HG02840 (cell line): Measurements from ENCODE around the gene CHST5.
"Not testable (repeated sequence)": the region's sequence is repeated elsewhere in the genome, so short reads cannot be mapped to it uniquely, and the experiment has no call there.

Source experiments
- ATAC-seq: cut with Tn5 transposase; IDR thresholded peaks from one replicate; pipeline ENCODE4 v1.9.1; 2021; ENCODE audit warnings: mild to moderate bottlenecking, moderate library complexity, moderate number of reproducible peaks; ENCODE audit not compliant: unreplicated experiment, low FRiP score

Gene CHST5

DNA sequence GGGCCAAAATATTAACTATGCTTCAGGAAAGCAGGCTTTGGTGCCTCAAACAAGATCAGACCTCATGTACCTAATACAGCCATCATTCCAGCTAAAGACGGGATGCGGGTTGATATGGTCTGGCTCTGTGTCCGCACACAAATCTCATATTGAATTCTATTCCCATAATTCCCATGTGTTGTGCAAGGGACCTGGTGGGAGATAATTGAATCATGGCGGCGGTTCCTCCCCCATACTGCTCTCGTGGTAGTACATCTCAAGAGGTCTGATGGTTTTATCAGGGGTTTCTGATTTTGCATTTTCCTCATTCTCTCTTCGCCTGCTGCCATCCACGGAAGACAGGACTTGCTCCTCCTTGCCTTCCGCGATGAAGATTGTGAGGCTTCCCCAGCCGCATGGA, 21.6 kb downstream of the CHST5 start:
- no peak for ATAC-seq

DNA sequence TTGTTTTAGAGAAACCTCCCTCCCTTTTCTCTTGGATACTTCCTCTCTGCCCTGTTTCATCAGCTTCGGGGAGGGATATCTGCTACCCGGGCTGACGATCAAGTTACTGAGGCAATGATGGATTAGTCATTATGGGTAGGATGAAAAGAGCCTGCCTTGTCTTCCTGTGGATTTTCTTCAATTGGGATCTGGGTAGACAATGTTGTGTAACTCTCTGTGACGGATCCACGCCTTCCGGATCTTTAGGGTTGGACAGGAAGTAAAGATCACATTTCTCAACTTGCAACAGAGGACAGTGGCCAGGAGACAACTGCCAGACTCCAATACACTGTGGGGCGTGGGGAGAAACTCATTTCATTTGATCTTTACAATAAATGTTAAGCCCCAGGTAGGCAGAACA, 29.3 kb downstream of the CHST5 start:
- no peak for ATAC-seq

DNA sequence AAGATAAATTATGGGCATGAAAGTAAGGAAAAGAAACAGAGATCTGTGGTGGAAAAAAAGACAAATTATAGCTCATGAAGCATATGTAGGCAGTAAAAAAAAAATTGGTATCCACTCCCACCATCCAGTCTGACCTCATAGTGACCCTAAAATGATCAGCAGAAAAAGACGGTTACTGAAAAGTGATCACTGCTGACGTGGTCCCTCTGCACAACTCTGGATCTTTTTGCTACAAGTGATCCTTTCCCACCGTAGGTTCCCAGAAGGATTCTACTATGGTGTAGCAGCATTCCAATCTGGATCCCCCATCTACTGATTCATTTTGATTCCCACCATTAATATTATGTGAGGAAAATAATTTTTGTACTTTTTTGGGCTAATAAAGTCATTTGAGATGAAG, 29.8 kb downstream of the CHST5 start:
- ATAC-seq, result no peak

DNA sequence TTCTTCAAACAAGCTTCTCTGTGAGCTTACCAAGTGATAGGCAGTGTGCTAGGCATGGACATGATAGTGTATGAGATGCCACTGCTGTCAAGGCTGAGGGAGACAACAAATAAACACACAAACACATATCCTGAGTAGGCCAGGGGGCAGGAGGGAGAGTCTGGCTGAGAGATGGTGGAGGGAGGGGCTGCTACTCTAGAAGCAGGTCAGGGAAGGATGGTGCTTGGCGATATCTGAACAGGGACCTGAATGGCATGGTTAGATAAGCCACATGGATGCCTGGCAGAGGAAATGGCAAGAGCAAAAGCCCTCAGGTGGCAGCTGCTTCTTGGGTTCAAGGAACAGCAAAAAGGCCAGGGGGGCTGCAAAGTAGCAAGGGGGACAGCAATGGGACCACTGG, 32.1 kb downstream of the CHST5 start:
- no peak for ATAC-seq

DNA sequence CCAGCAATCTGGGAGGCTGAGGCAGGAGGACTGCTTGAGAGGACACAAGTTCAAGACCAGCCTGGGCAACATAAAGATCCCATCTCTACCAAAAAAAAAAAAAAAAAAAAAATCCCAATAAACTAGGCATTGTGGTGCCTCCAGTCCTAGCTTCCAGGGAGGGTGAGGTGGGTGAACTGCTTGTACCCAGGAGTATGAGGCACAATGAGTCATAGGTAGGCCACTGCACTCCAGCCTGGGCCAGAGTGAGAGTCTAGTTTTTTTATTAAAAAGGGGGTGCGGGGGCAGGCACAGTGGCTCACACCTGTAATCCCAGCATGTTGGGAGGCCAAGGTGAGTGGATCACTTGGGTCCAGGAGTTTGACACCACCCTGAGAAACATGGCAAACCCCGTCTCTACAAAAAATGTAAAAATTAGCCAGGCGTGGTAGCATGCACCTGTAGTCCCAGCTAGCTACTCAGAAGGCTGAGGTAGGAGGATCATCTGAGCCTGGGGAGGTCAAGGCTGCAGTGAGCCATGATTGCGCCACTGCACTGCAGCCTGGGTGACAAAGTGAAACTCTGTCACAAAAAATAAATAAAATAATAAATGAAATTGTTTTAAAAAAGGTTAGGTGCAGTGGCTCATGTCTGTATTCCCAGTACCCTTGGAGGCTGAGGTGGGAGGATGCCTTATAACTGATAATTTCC, 32.8 kb downstream of the CHST5 start:
- ATAC-seq, result no peak

DNA sequence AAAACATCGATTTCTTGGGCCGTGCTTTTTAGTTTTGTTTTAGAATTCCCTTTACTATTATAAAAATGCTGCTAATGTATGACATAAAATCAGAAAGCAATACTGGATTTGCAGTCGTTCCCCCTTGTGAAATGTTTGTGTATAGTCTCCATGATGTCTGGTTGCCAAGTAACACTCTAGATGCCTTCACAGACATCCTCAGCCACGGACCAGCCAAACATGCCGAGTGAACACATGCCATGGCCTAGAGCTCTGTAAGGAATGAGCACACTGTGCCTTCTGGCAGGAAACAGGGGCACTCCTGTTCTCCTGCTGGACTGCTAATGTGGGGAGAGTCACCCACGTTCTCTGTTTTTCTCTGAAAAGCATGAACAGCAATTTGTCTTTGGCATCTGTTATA, 34.1 kb downstream of the CHST5 start:
- not testable (repeated sequence) for ATAC-seq

DNA sequence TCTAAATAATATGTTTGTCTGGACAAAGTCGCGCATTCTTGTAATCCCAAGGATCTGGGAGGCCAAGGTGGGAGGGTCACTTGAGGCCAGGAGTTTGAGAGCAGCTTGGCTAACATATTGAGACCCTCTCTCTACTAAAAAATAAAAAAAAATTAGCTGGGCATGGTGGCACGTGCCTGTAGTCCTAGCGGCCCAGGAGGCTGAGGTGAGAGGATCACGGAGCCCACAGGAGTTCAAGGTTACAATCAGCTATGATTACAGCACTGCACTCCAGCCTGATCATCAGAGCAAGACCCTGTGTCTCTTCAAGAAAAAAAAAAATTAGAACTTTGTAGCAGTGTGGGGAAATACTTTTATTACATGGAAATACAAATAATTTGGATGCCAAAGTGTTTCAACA, 34.5 kb downstream of the CHST5 start:
- no peak for ATAC-seq

DNA sequence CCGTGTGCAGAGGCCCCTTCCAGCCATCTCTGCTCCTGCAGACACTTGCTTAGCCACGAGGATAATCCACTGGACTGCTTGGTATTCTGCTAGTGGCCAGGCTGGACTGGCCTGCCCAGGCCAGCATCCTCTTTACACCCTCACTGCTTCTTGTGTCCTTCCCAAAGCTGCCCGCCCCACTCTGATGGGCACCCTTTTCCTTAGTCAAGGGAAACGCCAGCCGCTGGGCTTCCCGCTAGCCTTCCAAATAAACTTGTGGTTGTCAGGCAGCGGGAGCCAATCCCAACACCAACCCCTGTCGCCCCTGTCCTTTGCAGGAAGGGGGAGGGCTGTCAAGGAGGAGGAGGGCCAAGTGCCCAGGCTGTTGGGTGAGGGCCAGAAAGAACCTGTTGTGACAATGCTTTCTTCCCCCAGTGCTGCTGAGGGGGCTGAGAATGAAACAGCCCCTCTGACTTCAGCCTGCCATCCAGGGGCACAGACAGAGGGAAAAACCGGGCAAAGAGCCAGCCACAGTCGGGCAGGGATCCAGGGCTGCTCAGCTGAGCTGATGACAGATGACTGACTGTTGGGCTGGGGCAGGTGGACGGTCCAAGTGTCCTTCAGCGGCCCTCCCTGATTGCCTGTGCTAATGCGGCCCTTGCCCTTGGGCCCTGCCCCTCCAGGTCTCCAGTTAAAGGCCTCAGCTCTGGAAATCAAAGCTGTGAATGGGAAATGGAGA, 37.1 kb downstream of the CHST5 start:
- not testable (repeated sequence) for ATAC-seq

DNA sequence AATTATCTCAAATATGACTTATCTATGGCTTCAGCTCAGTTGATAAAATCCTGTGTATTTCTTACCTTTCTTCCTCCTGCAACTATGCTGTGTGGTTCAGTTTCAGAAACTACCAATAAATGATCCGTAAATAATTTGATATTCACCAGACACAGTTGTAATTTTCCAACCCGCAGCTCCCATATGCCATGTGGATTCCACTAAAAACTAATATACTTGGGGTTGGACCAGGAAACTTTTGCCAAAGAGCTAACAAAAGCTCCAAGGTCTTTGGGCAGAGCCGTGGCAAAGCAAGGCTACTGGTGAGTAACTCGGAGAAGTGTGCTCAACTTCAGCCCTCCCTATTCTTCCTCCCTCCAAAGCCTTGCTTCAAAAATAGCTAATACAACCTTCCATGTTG, 38.4 kb downstream of the CHST5 start:
- no peak for ATAC-seq

DNA sequence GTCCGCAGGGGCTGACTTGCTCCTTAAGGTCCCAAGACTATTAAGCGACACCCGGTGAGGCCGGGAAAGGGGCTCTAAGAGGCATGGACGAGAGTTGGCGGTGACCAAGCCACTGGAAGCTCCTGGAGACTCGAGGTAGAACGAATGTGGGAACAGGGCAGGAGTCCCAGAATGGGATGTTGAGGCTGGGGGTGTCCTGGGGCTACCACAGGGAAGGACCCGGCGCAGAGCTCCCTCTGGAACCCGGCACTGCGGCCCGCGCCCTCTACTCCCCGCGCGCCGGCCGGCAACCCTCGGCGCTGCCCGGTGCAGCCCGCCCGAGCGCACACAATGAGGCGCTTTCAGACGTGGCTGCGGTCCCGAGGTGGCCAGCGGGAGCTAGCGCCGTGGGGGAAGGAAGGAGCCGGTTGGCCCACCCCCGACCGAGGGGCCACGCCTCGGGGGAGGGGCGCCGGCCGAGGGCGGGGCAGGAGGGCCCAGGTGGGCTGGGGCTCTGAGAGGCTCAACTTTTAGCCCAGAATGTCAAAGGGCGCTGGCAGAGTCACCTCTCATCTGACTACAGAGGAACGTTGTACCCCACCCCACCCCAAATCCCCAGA, 40.7 kb downstream of the CHST5 start, which contains the start of gene CHST6:
TSS of gene CHST6 (minus strand) at position 366 of the 599 bp plus-strand sequence. CDS start 15,613 bp downstream, outside the sequence.
- ATAC-seq, result no peak

DNA sequence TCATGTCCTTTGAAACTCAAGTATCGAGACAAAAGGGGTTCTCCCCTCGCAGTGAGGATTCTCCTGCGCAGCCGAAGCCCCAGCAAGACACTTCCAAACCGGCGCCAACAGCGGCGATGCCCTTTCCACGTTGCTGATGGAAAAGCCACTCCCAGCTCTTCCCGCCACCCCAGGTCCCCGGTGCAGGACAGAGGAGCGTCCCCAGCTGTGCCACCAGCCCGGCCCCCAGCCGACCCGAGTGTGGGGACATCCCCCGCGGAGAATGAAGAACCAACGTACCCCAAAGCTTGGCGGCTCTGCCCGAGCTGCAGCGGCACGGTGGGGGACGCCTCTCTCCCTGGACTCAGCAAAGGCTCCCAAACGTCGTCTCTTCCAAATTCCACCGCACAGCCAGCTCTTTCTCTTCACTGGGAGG, 41.2 kb downstream of the CHST5 start:
- no peak for ATAC-seq

DNA sequence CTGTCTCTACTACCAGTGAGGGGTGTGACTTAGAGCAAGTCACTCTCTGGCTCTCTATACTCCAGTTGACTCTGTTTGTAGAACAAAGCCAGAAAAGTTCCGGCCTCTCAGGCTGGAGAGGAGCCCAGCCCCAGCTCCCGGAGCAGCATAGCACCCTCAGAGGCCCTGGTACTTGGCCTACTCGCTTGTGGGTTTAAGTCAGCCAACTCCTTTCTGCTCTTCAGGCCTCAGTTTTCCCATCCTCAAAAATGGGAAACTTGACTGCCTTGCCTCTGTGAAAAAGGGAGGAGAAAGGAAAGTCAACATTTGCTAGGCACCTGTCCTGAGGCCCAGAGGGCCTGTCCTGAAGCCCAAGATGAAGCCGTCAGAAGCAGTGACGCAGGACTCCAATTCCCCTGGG, 41.7 kb downstream of the CHST5 start:
- ATAC-seq, result no peak

DNA sequence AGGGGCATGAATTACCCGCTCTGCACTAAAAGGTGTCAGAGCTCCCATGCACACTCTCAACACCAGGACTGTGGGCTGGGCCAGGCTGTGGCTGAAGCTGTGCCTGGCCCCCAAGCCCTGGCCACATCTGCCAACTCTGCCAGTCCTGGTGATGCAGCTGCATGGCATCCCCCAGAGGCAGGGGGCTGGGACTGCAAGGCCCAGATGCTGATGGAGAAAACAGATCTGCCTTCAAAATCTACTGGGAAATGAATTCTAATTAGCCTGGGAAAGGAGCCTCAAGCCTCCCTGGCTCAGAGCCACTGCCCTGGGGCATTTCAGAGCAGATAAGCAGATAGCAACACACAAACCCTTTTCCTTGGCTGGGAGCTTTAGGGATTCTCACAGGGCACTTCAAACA, 44.0 kb downstream of the CHST5 start:
- no peak for ATAC-seq

DNA sequence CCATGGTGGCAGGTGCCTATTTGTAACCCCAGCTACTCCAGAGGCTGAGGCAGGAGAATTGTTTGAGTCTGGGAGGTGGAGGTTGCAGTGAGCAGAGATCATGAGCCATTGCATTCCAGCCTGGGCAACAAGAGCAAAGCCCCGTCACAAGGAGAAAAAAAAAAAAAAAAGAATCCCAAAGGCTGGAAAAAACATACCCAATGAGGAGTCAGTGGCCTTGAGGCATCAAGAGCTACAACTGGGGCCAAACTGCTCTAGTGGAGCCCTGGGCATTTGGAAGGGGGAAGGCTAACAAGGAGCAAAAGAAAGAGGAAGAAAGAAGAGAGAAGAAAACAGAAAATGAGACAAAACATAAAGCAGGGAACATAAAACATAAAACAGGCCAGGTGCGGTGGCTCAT, 47.6 kb downstream of the CHST5 start:
- no peak for ATAC-seq

DNA sequence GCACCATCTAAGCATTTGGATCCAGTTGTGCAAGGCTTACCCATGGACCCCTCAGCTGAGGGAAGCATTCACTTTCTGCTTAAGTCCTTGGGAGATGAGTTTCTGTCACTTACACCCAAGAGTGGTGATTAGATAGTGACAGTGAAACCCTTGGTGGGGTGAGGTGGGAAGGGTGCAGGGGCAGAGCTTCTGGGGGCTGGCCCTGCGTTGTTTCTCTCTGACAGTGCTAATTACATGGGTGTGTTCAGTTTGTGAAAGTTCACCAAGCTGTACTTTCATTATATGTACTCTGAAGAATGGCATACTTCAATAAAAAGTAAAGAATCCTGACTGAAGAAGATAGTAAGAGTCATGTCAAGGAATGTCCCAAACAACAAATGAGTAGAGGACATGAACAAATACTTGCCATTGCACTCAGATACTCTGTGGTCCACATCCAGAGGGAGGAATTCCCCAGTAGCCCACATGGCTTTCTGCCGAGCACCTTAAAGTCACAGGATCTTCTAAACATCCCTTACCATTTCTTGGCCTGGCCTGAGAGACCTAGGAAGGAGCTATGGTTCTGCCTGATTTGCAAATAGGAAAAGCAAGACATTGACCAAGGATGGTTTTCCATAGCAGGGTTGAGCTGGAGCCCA, 49.1 kb downstream of the CHST5 start:
- no peak for ATAC-seq

DNA sequence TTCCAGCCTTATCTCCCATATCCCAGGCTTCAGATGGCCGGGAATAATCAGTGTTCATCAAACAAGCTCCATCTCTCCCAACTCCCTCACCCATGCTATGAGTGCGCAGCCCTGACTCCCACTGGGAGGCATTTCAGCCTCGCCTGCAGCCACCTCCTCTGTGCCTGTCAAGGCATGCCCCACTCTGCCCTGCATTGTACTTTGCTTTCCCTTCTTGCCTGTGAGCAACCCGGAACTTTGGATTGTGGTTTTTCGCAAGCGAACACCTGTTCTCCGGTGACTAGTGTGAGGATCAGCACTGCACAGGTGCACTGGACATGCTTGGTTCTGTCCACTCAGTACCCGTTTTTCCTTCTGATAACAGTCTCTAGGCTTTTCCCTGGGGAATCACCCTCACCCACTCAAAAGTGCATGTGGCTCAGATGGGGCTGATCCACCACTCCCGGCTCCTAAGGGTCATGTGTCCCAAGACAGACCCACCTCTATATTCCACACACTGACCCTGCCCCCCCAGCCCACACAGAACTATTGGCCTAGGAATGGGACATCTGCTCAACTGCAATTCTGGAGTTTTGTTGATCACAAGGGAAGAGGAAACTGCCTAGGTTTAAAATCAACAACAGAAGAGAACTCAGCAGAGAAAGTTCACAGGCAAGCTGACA, 49.8 kb downstream of the CHST5 start:
- no peak for ATAC-seq

DNA sequence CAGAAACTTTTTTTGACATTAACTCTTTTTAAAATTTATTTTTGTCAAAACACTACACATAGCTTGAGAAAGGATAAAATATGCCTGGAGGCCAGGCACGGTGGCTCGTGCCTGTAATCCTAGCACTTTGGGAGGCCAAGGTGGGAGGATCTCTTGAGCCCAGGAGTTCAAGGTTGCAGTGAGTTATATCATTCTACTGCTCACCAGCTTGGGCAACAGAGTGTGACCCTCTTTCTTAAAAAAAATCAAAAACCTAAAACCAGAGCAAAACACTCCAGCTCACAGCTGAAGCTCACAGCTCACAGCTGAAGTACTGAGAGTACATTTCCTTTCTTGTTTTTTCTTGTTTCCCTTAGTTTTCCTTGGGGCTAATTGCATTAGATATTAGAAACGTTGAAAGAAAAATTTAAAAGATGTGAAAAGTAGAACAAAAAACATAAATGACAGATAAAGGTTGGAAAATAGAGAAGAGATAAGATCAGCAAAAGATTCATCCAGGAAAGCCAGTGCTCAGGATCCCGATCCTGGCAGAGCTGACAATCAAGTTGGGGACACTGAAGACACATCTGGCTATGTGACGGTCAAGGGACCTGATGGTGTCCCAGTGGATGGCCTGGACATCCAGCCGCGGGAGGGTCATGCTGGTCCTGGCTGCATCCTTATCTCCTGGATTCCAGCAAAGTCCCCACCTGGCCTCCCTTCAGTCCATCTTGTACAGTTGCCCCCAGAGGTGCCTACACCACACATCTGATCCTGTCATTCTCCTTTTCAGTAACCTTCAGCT, 50.5 kb downstream of the CHST5 start:
- ATAC-seq, result no peak

DNA sequence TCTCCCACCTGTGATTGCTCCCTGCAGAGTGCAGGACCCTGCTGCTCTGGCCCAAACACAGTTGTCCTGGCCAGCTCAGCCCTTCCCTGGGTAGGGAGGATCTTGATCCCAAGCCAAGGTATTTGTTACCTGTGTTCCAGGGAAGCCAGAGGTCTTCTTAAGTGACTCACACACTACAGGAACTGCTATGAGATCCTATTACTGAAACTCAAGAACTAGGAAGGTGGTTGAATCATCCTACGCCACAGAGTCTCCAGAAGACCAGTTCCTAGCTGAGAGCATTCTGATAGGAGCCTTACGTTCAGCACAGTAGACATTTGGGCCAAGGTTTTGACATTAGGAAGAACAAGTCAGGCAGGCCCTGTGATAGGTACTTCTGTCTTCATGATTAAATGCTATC, 52.7 kb downstream of the CHST5 start:
- ATAC-seq, result no peak

DNA sequence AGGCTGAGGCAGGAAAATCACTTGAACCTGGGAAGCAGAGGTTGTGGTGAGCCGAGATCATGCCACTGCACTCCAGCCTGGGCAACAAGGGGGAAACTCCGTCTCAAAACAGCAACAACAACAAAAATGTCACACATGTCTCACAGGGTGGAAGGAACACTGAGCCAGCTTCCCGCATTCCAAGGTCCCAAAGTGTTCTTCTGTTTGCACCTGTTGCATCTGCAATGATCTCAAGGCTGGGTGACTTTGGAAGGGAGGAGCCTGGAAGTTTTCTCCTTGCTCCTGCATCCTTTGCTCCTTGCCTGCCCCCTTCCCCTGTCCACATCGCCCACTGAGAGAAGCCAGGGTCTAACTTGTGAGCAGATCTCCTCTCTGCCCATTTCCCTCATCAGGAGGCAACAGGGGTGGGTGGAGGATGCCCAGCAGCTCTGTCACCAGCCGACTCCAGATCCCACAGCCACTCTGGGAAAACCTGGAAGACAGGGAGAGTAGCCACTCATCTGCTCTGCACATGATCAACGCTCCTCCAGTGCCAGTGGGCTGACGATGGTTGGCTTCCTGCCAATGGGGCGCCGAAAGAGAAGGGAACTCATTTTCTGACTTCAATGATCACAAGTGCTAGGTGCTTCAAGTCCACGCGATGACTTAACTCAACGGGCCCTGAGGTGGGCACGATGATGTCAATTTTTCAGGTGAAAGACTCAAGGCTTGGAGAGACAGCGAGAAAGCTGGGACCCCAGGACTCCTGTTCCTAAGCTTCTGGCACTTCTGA, 53.3 kb downstream of the CHST5 start:
- no peak for ATAC-seq
